Activated naive CD8-positive, alpha-beta T cell treated with anti-CD3 and anti-CD28 coated beads, Interleukin-2, amount 10 ng/mL, durations not matched to agents 7 days and 5 days (primary cell): ENCODE data around the gene ZBTB7C. TPM values are rescaled to one million over a fixed set of nuclear protein-coding genes. Genes with fewer than 3 reads are reported as not detected.
A peak's percentile ranks its signal among the peaks of the same experiment; 100 is the strongest.
"Not testable (repeated sequence)": the region's sequence is repeated elsewhere in the genome, so short reads cannot be mapped to it uniquely, and the experiment has no call there.

Source experiments
- ATAC-seq: fragments of 150-1000 bp; cut with Tn5 transposase; one replicate; pipeline ENCODE4 v1.10.0; 2021; ENCODE audit warnings: low read depth, moderate library complexity
- POLR2A ChIA-PET: fragments of 350-600 bp; sonication (Branson Sonifier 250); formaldehyde crosslinking; loops from one replicate; lab custom pipeline; 2021; ENCODE audit warnings: antibody characterized with exemption; lab: Charles Lee
- DNase-seq: peaks from one replicate; pipeline ENCODE4 v3.0.0; 2021
- H3K27ac Mint-ChIP-seq: one replicate; pipeline ENCODE4 v1.8.0; 2022; ENCODE audit warnings: mild to moderate bottlenecking, mixed read lengths
- H3K27me3 Mint-ChIP-seq: one replicate; pipeline ENCODE4 v1.8.0; 2022; ENCODE audit warnings: mild to moderate bottlenecking, moderate library complexity, mixed read lengths
- H3K36me3 Mint-ChIP-seq: one replicate; pipeline ENCODE4 v1.8.0; 2021; ENCODE audit warnings: mild to moderate bottlenecking, mixed read lengths
- H3K4me1 Mint-ChIP-seq: one replicate; pipeline ENCODE4 v1.8.0; 2021; ENCODE audit warnings: mixed read lengths
- H3K4me3 Mint-ChIP-seq: one replicate; pipeline ENCODE4 v1.8.0; 2022; ENCODE audit warnings: mild to moderate bottlenecking, moderate library complexity, mixed read lengths
- H3K9me3 Mint-ChIP-seq: one replicate; pipeline ENCODE4 v1.8.0; 2021; ENCODE audit warnings: mixed read lengths
- total RNA-seq, 2 experiments: library from RNA; stranded (reverse); gene quantifications; one replicate each; pipeline ENCODE4 v1.2.3, GENCODE V29; 2021

ZBTB7C gene
- total RNA-seq, 2 experiments from 2014 or later, result not detected

- no peak for DNase-seq
- H3K27me3 Mint-ChIP-seq, result peaks cover 18% of the 10 kb centered on the region
- H3K27ac Mint-ChIP-seq, result no peak overlapping the region
- POLR2A ChIA-PET, result no interaction called here
- H3K9me3 Mint-ChIP-seq, result no peaks in the 10 kb centered on the region
- no peak for ATAC-seq
- H3K4me1 Mint-ChIP-seq, result no peaks in the 10 kb centered on the region
- H3K4me3 Mint-ChIP-seq, result no peak overlapping the region
- H3K36me3 Mint-ChIP-seq, result no peaks in the 10 kb centered on the region
Measured at GRCh38 chr18:48436907-48437306, 27.7 kb upstream of the ZBTB7C start.

DNA sequence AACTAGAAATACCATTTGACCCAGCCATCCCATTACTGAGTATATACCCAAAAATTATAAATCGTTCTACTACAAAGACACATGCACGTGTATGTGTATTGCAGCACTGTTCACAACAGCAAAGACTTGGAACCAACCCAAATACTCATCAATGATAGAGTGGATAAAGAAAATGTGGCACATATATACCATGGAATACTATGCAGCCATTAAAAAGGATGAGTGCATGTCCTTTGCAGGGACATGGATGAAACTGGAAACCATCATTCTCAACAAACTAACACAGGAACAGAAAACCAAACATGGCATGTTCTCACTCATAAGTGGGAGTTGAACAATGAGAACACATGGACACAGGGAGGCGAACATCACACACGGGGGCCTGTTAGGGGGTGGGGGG is 25.2 kb upstream of the ZBTB7C start:
- POLR2A ChIA-PET, H3K27ac Mint-ChIP-seq, DNase-seq, H3K4me3 Mint-ChIP-seq, ATAC-seq, H3K4me1 Mint-ChIP-seq, H3K36me3 Mint-ChIP-seq, H3K9me3 Mint-ChIP-seq: not testable (repeated sequence)
- H3K27me3 Mint-ChIP-seq, result peaks cover 11% of the 10 kb centered on the region

- no peak for DNase-seq
- Mint-ChIP-seq H3K9me3 (no peaks in the 10 kb centered on the region), H3K4me1 (no peaks in the 10 kb centered on the region), H3K27ac (no peak overlapping the region), H3K36me3 (no peaks in the 10 kb centered on the region), H3K4me3 (no peak overlapping the region), H3K27me3 (peaks cover 13% of the 10 kb centered on the region)
- ATAC-seq, result no peak
- POLR2A ChIA-PET, result no interaction called here
Measured at GRCh38 chr18:48433541-48433940, 24.4 kb upstream of the ZBTB7C start.

DNA sequence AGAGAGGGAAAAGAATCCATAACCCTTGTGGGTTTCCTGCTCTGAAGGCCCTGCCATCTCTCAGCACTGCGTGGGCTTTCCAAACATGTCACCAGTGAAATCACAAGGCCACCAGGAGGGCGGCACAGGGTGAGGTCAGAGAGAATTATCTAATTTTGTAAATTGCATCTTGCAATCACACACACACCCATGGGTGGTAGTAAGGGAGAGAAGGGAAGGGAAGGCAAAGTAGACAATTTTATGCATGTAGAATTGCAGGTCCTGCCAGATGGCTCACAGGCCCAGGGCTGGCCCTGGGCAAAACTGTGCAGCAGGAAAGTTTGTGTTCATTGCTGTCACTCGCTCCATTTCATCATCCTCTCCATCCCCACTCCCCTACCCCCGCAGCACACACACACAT is 21.0 kb upstream of the ZBTB7C start:
- Mint-ChIP-seq H3K36me3 (no peaks in the 10 kb centered on the region), H3K27me3 (peaks cover 23% of the 10 kb centered on the region), H3K4me1 (no peaks in the 10 kb centered on the region), H3K4me3 (no peak overlapping the region), H3K27ac (no peak overlapping the region), H3K9me3 (no peaks in the 10 kb centered on the region)
- POLR2A ChIA-PET, result no interaction called here
- DNase-seq, result no peak
- no peak for ATAC-seq

GRCh38 chr18:48428475-48429177 is 19.4 kb upstream of the ZBTB7C start:
- H3K9me3 Mint-ChIP-seq, result no peaks in the 10 kb centered on the region
- peaks cover 32% of the 10 kb centered on the region for H3K27me3 Mint-ChIP-seq
- H3K4me3 Mint-ChIP-seq, result no peak overlapping the region
- H3K27ac Mint-ChIP-seq, result no peak overlapping the region
- POLR2A ChIA-PET, result no interaction called here
- no peak for ATAC-seq
- no peak for DNase-seq
- H3K36me3 Mint-ChIP-seq, result no peaks in the 10 kb centered on the region
- no peaks in the 10 kb centered on the region for H3K4me1 Mint-ChIP-seq

GRCh38 chr18:48422947-48423378 is 13.8 kb upstream of the ZBTB7C start:
- DNase-seq, result no peak
- no peak overlapping the region for H3K4me3 Mint-ChIP-seq
- H3K27ac Mint-ChIP-seq, result no peak overlapping the region
- H3K9me3 Mint-ChIP-seq, result no peaks in the 10 kb centered on the region
- H3K27me3 Mint-ChIP-seq, result peaks cover 66% of the 10 kb centered on the region
- POLR2A ChIA-PET, result no interaction called here
- H3K36me3 Mint-ChIP-seq, result no peaks in the 10 kb centered on the region
- no peak for ATAC-seq
- H3K4me1 Mint-ChIP-seq, result no peaks in the 10 kb centered on the region

- no peak overlapping the region for H3K27ac Mint-ChIP-seq
- H3K9me3 Mint-ChIP-seq, result no peaks in the 10 kb centered on the region
- H3K4me3 Mint-ChIP-seq, result no peak overlapping the region
- POLR2A ChIA-PET, result no interaction called here
- H3K36me3 Mint-ChIP-seq, result no peaks in the 10 kb centered on the region
- ATAC-seq (no peak), DNase-seq (no peak)
- peaks cover 73% of the 10 kb centered on the region for H3K27me3 Mint-ChIP-seq
- H3K4me1 Mint-ChIP-seq, result no peaks in the 10 kb centered on the region
Measured at GRCh38 chr18:48419277-48420022, 10.3 kb upstream of the ZBTB7C start.

- Mint-ChIP-seq H3K27ac (no peak overlapping the region), H3K27me3 (peaks cover 74% of the 10 kb centered on the region), H3K36me3 (no peaks in the 10 kb centered on the region), H3K4me3 (no peak overlapping the region), H3K4me1 (no peaks in the 10 kb centered on the region), H3K9me3 (no peaks in the 10 kb centered on the region)
- no peak for ATAC-seq
- no peak for DNase-seq
- POLR2A ChIA-PET, result no interaction called here
Measured at GRCh38 chr18:48418539-48419276, 9.5 kb upstream of the ZBTB7C start.

DNA sequence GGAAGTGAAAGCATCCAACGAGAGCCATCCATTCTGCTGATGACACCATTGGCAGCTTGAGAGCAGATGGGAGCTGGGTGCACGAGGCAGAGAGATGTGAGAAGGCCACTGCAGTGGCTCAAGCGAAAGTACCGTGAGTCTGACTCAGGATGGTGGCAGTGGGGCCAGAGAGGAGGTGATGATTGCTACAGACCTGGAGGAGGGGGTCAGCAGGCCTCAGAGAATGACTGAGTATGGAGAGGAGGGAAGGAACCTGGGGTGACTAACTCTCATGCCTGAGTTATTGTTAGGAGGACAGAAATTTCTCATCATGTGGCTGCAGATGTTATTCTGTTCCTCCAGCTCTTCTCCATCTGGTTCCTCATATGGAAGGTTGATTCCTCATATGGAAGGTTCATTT is 8.8 kb upstream of the ZBTB7C start:
- POLR2A ChIA-PET, result no interaction called here
- DNase-seq (no peak), ATAC-seq (no peak)
- no peaks in the 10 kb centered on the region for H3K9me3 Mint-ChIP-seq
- no peaks in the 10 kb centered on the region for H3K36me3 Mint-ChIP-seq
- no peaks in the 10 kb centered on the region for H3K4me1 Mint-ChIP-seq
- no peak overlapping the region for H3K4me3 Mint-ChIP-seq
- H3K27ac Mint-ChIP-seq, result no peak overlapping the region
- H3K27me3 Mint-ChIP-seq, result peaks cover 74% of the 10 kb centered on the region

DNA sequence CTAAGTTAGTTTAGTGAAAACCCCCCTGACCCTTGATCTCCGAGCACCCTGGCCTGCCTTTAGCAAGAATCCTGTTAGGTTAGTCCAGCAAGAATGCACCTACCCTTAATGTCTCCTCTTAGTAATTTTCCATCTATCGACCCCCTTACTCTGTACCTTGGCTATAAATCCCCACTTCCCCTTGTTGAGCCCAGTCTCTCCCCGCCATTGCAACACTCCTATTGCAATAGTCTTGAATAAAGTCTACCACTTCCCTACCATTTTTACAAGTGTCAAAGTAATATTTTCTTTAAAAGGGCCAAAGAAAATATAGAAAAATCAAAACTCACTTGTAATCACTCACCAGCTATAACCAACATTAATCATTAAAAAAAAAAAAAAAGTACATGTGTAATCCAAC is 4.2 kb upstream of the ZBTB7C start:
- H3K4me3 Mint-ChIP-seq, result no peak overlapping the region
- peaks cover 6% of the 10 kb centered on the region for H3K4me1 Mint-ChIP-seq

DNA sequence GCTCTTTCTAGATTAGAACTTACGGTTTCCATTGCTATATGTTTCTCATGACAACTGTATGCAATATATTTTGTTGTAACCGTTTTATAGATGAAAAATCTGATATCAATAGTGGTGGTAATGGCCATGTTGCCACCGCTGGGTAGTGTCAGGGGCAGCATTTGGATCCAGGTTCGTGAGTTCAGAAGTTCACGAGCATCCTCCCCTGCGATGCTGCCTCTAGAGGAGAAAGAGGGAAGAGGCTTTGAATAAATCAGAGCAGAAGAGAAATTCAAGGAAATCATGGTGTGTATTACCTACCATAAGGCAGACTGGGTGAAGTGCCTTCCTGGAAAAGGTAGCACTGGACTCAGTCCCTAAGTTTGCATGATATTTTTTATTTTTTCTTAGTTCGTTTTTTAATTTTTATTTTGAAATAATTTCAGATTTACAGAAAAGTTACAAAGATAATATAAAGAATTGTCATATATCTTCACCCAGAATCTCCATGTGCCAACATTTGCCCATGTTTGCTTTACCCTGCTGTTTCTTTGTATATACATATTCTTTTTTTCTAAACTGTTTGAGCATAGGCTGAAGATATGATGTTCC is 3.3 kb upstream of the ZBTB7C start:
- Mint-ChIP-seq H3K9me3 (no peaks in the 10 kb centered on the region), H3K4me1 (peaks cover 8% of the 10 kb centered on the region), H3K27me3 (peaks cover 76% of the 10 kb centered on the region), H3K36me3 (no peaks in the 10 kb centered on the region), H3K4me3 (no peak overlapping the region), H3K27ac (no peak overlapping the region)
- POLR2A ChIA-PET, result no interaction called here
- ATAC-seq (no peak), DNase-seq (no peak)

More for the DNA sequence above, 4.2 kb upstream of the ZBTB7C start:
- Mint-ChIP-seq H3K27me3 (peaks cover 74% of the 10 kb centered on the region), H3K27ac (no peak overlapping the region), H3K9me3 (no peaks in the 10 kb centered on the region), H3K36me3 (no peaks in the 10 kb centered on the region)
- no peak for DNase-seq
- POLR2A ChIA-PET, result no interaction called here
- ATAC-seq, result no peak

- peaks cover 8% of the 10 kb centered on the region for H3K4me1 Mint-ChIP-seq
- H3K4me3 Mint-ChIP-seq, result peak overlapping the region; percentile 60
- no peak overlapping the region for H3K27ac Mint-ChIP-seq
- H3K27me3 Mint-ChIP-seq, result peaks cover 76% of the 10 kb centered on the region
- no peaks in the 10 kb centered on the region for H3K36me3 Mint-ChIP-seq
- no peaks in the 10 kb centered on the region for H3K9me3 Mint-ChIP-seq
- ATAC-seq, result peak; percentile 93
- POLR2A ChIA-PET, result no interaction called here
- peak; percentile 85 for DNase-seq
Measured at GRCh38 chr18:48410095-48410920, 1.1 kb upstream of the ZBTB7C start.
